DOHH2 (cell line): ENCODE measurements around the gene DNMT3A.

Experiments
- EZH2phosphoT487 ChIP-seq: fragments of 200-600 bp; sonication (generic); IDR thresholded peaks from 2 replicates; pipeline ENCODE4 v1.6.1; 2017; ENCODE audit warnings: borderline replicate concordance, mild to moderate bottlenecking, antibody characterized with exemption, low read length, moderate library complexity, mixed read lengths
- TF ChIP-seq, protein P1 (sequence below): fragments of 200-600 bp; sonication (generic); IDR thresholded peaks from one replicate; pipeline ENCODE4 v1.5.1; 2014; ENCODE audit warnings: antibody characterized with exemption, mild to moderate bottlenecking, low read depth, low read length; ENCODE audit not compliant: poor library complexity, severe bottlenecking

DNA sequence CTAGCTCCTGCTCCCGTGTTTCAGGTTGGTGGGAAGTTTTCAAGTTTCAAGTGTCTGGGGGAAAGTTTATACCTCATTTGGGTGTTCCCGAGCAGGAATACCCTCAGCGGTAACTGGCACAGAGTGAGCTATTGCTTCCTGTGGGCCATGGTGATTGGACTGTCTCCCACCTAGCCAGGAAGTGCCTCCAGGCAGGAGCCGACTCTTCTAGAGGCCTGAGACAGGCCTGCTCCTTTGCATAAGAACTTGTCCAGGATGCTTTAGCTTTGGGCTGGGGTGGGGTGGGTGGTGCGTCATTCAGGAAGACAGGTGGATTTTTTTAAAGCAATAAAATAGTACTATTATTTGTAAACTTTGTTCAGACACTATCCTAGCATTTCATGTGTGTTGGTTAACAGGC is 23.5 kb upstream of the DNMT3A start:
- TF ChIP-seq, protein P1, sequence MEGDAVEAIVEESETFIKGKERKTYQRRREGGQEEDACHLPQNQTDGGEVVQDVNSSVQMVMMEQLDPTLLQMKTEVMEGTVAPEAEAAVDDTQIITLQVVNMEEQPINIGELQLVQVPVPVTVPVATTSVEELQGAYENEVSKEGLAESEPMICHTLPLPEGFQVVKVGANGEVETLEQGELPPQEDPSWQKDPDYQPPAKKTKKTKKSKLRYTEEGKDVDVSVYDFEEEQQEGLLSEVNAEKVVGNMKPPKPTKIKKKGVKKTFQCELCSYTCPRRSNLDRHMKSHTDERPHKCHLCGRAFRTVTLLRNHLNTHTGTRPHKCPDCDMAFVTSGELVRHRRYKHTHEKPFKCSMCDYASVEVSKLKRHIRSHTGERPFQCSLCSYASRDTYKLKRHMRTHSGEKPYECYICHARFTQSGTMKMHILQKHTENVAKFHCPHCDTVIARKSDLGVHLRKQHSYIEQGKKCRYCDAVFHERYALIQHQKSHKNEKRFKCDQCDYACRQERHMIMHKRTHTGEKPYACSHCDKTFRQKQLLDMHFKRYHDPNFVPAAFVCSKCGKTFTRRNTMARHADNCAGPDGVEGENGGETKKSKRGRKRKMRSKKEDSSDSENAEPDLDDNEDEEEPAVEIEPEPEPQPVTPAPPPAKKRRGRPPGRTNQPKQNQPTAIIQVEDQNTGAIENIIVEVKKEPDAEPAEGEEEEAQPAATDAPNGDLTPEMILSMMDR: no peak
- no peak for TF ChIP-seq EZH2phosphoT487
